GM10248 (cell line): ENCODE measurements around the gene MCC.

Experiments used
- CTCF ChIA-PET: fragments of 300-600 bp; sonication (Branson Sonifier 250); formaldehyde crosslinking; extraction: SDS; loops from one replicate; lab custom pipeline; 2021; ENCODE audit warnings: antibody characterized with exemption; lab: Yijun Ruan, JAX
- POLR2A ChIA-PET: fragments of 350-650 bp; sonication (Branson Sonifier 250); formaldehyde crosslinking; extraction: SDS; loops from one replicate; lab custom pipeline; 2020; ENCODE audit warnings: antibody characterized with exemption; lab: Yijun Ruan, JAX
- DNase-seq: peaks from one replicate; pipeline ENCODE4 v3.0.0; 2012; ENCODE audit errors: extremely low spot score
- TF ChIP-seq, protein P1 (sequence below): IDR thresholded peaks from 2 replicates; pipeline ENCODE4 v1.5.1; 2012; ENCODE audit warnings: mild to moderate bottlenecking, low read depth; ENCODE audit errors: extremely low read depth, missing control alignments, control extremely low read depth

MCC gene

DNA sequence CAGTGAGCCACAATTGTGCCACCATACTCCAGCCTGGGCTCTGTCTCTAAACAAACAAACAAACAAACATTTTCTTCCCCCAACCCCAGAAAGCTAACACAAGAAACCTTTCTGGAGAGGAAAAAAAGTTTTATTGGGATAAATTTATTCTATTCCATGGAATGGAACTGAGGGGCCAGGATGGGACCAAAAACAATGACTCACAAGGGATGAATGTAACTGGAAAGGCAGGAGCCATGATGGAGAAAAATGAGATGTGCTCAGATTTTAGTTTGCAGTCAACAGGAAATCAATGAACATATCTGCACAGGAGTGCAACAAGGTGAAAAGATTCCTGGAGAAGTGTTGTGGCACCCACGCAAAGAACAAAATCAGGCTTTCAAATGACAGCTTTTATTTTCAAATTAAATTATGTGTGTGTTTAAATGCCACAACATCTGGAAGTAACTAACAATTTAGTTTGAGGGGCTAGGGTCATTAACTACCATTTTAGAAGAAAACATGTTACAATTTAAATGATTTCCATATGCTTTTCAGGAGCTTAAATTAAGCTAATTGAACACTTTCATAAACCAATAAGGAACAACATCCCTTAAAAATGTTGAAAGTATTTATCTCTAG is 262.0 kb downstream of the MCC start:
- ChIA-PET CTCF (no interaction called here), POLR2A (no interaction called here)
- TF ChIP-seq, protein P1, sequence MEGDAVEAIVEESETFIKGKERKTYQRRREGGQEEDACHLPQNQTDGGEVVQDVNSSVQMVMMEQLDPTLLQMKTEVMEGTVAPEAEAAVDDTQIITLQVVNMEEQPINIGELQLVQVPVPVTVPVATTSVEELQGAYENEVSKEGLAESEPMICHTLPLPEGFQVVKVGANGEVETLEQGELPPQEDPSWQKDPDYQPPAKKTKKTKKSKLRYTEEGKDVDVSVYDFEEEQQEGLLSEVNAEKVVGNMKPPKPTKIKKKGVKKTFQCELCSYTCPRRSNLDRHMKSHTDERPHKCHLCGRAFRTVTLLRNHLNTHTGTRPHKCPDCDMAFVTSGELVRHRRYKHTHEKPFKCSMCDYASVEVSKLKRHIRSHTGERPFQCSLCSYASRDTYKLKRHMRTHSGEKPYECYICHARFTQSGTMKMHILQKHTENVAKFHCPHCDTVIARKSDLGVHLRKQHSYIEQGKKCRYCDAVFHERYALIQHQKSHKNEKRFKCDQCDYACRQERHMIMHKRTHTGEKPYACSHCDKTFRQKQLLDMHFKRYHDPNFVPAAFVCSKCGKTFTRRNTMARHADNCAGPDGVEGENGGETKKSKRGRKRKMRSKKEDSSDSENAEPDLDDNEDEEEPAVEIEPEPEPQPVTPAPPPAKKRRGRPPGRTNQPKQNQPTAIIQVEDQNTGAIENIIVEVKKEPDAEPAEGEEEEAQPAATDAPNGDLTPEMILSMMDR, result no peak
- DNase-seq, result no peak

DNA sequence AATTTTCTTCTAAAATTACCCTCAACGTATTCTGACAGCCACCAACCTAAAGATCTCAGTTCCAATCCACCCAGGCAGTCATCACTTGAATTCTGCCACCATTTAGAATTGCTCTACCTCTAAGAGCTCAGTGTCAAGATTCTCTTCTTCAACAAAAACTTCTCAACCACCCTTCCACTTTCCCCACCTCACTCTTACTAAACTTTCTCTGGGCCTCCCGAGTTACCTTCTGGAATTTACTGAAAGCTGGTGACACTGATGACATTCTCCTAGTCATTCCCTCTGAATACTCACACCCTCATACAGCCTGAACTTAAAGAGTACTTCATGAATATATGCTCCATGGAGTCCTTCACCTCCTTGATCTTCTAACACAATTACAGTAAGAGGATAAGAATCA is 263.0 kb downstream of the MCC start:
- TF ChIP-seq, protein P1, result no peak
- ChIA-PET POLR2A (no interaction called here), CTCF (interaction anchor here (0.8 kb wide), 1 partner anchor 50 kb away, joined by 3 read pairs; no protein-coding TSS in a partner anchor)
- DNase-seq, result no peak

DNA sequence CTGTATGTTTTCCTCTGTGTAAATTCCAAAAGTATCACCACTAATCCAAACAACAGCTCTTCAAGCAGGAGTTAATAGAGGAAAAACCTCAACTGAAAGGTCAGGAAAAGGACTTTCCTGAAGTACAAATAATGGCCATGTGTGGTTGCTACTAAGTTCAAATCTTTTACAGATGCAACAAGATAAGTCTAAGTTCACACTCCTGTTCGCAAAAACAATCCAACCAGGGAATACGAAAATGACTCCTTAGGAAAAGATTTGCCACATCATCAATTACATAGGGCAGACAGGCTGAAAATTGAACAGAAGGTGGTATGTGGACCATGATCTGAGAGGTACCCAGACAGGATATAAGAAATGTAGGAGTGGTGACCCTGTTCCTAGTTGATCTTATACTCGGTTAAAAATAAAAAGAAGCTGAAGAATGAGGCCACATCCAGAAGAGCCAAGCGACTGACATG is 263.6 kb downstream of the MCC start:
- CTCF ChIA-PET, result interaction anchor here (0.8 kb wide), 1 partner anchor 50 kb away, joined by 3 read pairs; no protein-coding TSS in a partner anchor
- DNase-seq, result no peak
- TF ChIP-seq, protein P1, result no peak
- POLR2A ChIA-PET, result no interaction called here

DNA sequence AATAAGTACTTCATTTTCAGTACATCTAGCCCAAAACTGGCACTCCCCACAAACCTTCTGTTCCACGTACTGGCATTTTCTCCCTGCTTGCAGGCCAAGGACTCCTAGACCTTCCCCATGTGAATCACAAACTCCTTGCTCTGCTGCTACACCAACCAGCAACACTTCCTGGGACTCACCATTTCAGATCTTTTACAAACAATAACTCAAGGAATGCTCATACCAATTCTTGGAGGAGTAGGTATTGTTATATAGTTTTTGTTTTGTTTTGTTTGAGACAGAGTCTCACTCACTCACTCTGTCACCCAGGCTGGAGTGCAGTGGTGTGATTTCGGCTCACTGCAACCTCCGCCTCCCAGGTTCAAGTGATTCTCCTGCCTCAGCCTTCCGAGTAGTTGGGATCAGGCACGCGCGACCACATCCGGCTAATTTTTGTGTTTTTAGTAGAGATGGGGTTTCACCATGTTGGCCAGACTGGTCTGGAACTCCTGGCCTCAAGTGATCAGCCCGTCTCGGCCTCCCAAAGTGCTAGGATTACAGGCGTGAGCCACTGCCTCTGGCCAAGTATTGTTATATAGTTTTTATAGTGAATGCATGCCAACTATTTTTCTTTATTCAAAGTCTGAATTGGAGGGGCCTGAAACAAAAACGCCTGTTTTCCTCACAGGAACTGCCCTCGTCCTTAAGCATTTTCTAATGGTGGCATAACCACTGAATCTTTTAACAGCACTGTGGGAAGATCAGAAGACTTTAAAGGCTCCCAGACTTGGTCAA is 264.2 kb downstream of the MCC start:
- POLR2A ChIA-PET, result no interaction called here
- CTCF ChIA-PET, result no interaction called here
- DNase-seq, result no peak
- TF ChIP-seq, protein P1, result no peak

DNA sequence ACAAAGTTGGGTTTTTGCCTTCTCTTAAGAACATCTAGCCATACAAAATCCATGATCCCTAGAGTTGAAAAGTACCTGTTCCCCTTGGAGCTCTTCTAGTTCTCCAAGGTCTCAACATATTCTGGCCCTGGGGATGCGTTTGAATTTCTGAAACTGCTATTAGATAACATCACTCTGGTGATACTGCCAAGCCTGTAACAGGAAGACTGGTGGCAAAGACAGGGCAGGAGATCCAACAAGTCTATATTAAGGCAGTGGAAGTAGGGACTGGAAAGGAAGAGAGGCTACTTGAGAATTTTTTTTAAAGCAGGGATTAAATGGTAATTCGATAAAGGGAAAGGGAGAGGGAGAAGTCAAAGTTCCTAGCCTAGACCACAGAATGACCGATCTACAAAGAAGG is 264.9 kb downstream of the MCC start:
- ChIA-PET CTCF (no interaction called here), POLR2A (no interaction called here)
- TF ChIP-seq, protein P1, result no peak
- no peak for DNase-seq

DNA sequence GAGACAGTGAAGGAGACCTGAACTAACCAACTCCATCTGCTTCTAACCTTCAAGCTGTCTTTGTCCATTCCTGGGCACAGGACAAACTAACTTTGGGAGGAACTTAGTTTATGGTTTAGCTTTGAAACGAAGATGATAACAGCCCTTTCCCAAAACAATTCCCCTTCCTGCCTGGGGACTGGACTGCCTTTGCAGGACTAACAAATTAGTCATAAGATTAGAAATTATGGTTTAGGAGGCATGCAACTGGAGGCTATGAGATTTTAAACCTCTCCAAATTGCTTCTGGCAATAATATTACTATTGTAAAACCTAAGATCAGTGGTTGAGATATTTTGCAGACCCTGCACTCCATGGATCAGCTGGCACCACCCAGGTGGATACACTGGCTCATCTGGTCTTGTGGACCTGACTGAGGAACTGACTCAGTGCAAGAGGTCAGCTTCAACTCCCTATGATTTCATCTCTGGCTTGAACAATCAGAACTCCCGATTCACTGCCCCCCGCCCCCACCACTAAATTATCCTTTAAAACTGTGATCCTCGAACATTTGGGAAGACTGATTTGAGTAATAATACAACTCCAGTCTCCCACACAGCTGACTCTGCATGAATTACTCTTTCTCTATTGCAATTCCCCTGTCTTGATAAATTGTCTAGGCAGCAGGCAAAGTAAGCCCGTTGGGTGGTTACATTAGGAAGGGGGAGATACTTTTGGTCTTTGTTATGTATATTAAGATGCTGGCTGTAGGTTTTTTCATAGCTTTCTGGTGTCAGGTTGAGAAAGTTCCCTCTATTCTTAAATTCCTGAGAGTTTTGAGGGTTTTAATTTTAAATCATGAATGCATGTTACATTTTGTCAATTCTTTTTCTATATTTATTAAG is 266.7 kb downstream of the MCC start:
- TF ChIP-seq, protein P1, result no peak
- ChIA-PET CTCF (no interaction called here), POLR2A (no interaction called here)
- DNase-seq, result no peak
